GM12878 (cell line): ENCODE results near the gene HOXB2. TPM values are rescaled to one million over a fixed set of nuclear protein-coding genes. Genes with fewer than 3 reads are reported as not detected.

Experiments used
- ATAC-seq: fragments of 200-7000 bp; cut with Tn5 transposase; 3 replicates; pipeline ENCODE4 v1.9.1; 2020; ENCODE audit warnings: mild to moderate bottlenecking, moderate library complexity
- BruUV-seq: library from RNA; stranded (reverse); fragments of 400-500 nt; replicated peaks from 2 replicates; lab custom pipeline; 2021; lab: Mats Ljungman, UMichigan
- CTCF ChIA-PET: fragments of 300-600 bp; sonication (Branson Sonifier 250); formaldehyde crosslinking; extraction: SDS; loops from one replicate; lab custom pipeline; 2021; ENCODE audit warnings: inconsistent platforms; lab: Yijun Ruan, JAX
- POLR2A ChIA-PET: fragments of 350-600 bp; formaldehyde crosslinking; extraction: SDS; loops from one replicate; lab custom pipeline; 2021; ENCODE audit warnings: inconsistent platforms; lab: Charles Lee
- RAD21 ChIA-PET: fragments of 300-600 bp; sonication (Branson Sonifier 250); formaldehyde crosslinking; loops from one replicate; lab custom pipeline; 2023; ENCODE audit warnings: antibody characterized with exemption; ENCODE audit not compliant: unreplicated experiment; lab: Charles Lee
- SMC1A ChIA-PET: fragments of 300-600 bp; sonication (Branson Sonifier 250); formaldehyde crosslinking; loops from one replicate; lab custom pipeline; 2023; ENCODE audit not compliant: unreplicated experiment, uncharacterized antibody; lab: Charles Lee
- DNase-seq: peaks from one replicate; pipeline ENCODE4 v3.0.0-alpha.2; 2011; ENCODE audit warnings: low read depth, low spot score
- FAIRE-seq: peaks from 3 replicates; lab custom pipeline; 2011; peaks lifted over from hg19 to GRCh38; lab: Jason Lieb, UNC
- H2AFZ ChIP-seq: 2 replicates; pipeline ENCODE4 v1.6.0; 2011; ENCODE audit warnings: low read depth, low read length, control low read depth; ENCODE audit not compliant: control insufficient read depth
- H3K27ac ChIP-seq: 2 replicates; pipeline ENCODE4 v1.5.1; 2011; ENCODE audit warnings: control low read depth; ENCODE audit not compliant: control insufficient read depth, insufficient read depth
- H3K27me3 ChIP-seq, 2 experiments: replicated peaks in 1 of 2; 2 replicates each; pipeline versions ENCODE4 v1.6.0 to v1.6.1; 2011; ENCODE audit warnings: low read length in 1 of 2; ENCODE audit not compliant: control insufficient read depth in 2 of 2, insufficient read depth in 2 of 2
- H3K36me3 ChIP-seq, 2 experiments: 2 replicates each; pipeline ENCODE4 v1.5.1; 2011; ENCODE audit warnings: low read length in 1 of 2; ENCODE audit not compliant: control insufficient read depth in 2 of 2, insufficient read depth in 2 of 2
- H3K4me1 ChIP-seq: 2 replicates; pipeline ENCODE4 v1.6.1; 2011; ENCODE audit warnings: mild to moderate bottlenecking, low read length, moderate library complexity, mixed read lengths; ENCODE audit not compliant: control insufficient read depth, insufficient read depth
- H3K4me2 ChIP-seq: 2 replicates; pipeline ENCODE4 v1.6.0; 2011; ENCODE audit warnings: control low read depth; ENCODE audit not compliant: control insufficient read depth, insufficient read depth
- H3K4me3 ChIP-seq: fragments of 200-600 bp; sonication (generic); 2 replicates; pipeline ENCODE4 v1.5.1; 2016
- H3K79me2 ChIP-seq: 2 replicates; pipeline ENCODE4 v1.6.0; 2011; ENCODE audit warnings: low read length; ENCODE audit not compliant: control insufficient read depth, insufficient read depth
- H3K9ac ChIP-seq: 2 replicates; pipeline ENCODE4 v1.8.0; 2011; ENCODE audit warnings: low read length, control low read depth, mixed read lengths; ENCODE audit not compliant: control insufficient read depth, insufficient read depth
- H3K9me3 ChIP-seq: replicated peaks from 3 replicates; pipeline ENCODE4 v1.5.1; 2011; ENCODE audit warnings: mild to moderate bottlenecking, low read length; ENCODE audit not compliant: control insufficient read depth, insufficient read depth
- H4K20me1 ChIP-seq: 2 replicates; pipeline ENCODE4 v1.6.0; 2011; ENCODE audit not compliant: control insufficient read depth, insufficient read depth
- BCLAF1 ChIP-seq: fragments of 450-650 bp; IDR thresholded peaks from 2 replicates; pipeline ENCODE4 v1.6.1; 2017; ENCODE audit warnings: antibody characterized with exemption, mild to moderate bottlenecking, moderate library complexity
- HCFC1 ChIP-seq: fragments of 150-350 bp; IDR thresholded peaks from 2 replicates; pipeline ENCODE4 v1.6.1; 2014; ENCODE audit warnings: low read length
- MEF2A ChIP-seq: IDR thresholded peaks from 2 replicates; pipeline ENCODE4 v1.6.1; 2011; ENCODE audit warnings: low read depth, mild to moderate bottlenecking, low read length, moderate library complexity; ENCODE audit not compliant: insufficient read depth
- NKRF ChIP-seq: fragments of 450-650 bp; conservative IDR thresholded peaks from 2 replicates; pipeline ENCODE4 v1.6.1; 2017; ENCODE audit warnings: mild to moderate bottlenecking, moderate library complexity
- POLR2A ChIP-seq: IDR thresholded peaks from 2 replicates; pipeline ENCODE4 v1.6.1; 2011; ENCODE audit warnings: low read depth, mild to moderate bottlenecking, low read length
- RUNX3 ChIP-seq: IDR thresholded peaks from 2 replicates; pipeline ENCODE4 v1.6.1; 2012; ENCODE audit warnings: low read length, inconsistent platforms
- TAF1 ChIP-seq: IDR thresholded peaks from 2 replicates; pipeline ENCODE4 v1.6.1; 2011; ENCODE audit warnings: mild to moderate bottlenecking, low read depth, low read length, borderline replicate concordance
- ZNF207 ChIP-seq: fragments of 450-650 bp; IDR thresholded peaks from 2 replicates; pipeline ENCODE4 v1.6.1; 2014; ENCODE audit warnings: antibody characterized with exemption, mild to moderate bottlenecking, borderline replicate concordance
- WGBS: methylation state at CpG from one replicate; pipeline ENCODE4 v1.1.6; 2016; ENCODE audit warnings: low lambda C conversion rate; ENCODE audit not compliant: insufficient replicate concordance, insufficient coverage; ENCODE audit errors: missing lambda C conversion rate; 5-methylcytosine and 5-hydroxymethylcytosine counted together
- in situ Hi-C: fragments of 300-500 bp; cut with MboI; formaldehyde crosslinking; loops from 9 replicates; pipeline ENCODE4 v1.14.3; 2018; ENCODE audit warnings: mixed read lengths
- intact Hi-C: fragments of 100-400 bp; cut with micrococcal nuclease; formaldehyde crosslinking; loops from one replicate; pipeline ENCODE4 v1.14.2; 2022; ENCODE audit not compliant: unreplicated experiment
- polyA plus RNA-seq, 11 experiments: library from polyadenylated mRNA; depleted of rRNA in 4 of 11; unstranded in 6 of 11; stranded (reverse) in 5 of 11; fragments of >200 nt; fragmentation: Nextera tagmentation in 4 of 11; fragmentation: Illumina TruSeq in 1 of 11; extraction: Ambion mirVana in 4 of 11; extraction: Trizol in 1 of 11; gene quantifications; 1 replicate in 1 of 11; 2 replicates in 10 of 11; pipeline versions ENCODE4 v1.2.1 to v1.2.3, GENCODE V29; 2011 to 2016; ENCODE audit warnings: inconsistent platforms in 2 of 11, missing spikeins in 2 of 11, low read depth in 1 of 11
- total RNA-seq, 4 experiments: library from RNA; depleted of rRNA in 3 of 4; stranded (reverse); fragments of >200 nt in 3 of 4; fragmentation: Illumina TruSeq in 1 of 4; extraction: Trizol in 1 of 4; gene quantifications; 2 replicates each; pipeline versions ENCODE4 v1.2.1 to v1.2.3, GENCODE V29; 2013 to 2021

Gene HOXB2
- total and polyA plus RNA-seq, 10 of the 15 experiments (the other 5 are each of a cell fraction or from before 2014, with no cell fraction given), result 0.16 to 8.8 (median 2.3) TPM

DNA sequence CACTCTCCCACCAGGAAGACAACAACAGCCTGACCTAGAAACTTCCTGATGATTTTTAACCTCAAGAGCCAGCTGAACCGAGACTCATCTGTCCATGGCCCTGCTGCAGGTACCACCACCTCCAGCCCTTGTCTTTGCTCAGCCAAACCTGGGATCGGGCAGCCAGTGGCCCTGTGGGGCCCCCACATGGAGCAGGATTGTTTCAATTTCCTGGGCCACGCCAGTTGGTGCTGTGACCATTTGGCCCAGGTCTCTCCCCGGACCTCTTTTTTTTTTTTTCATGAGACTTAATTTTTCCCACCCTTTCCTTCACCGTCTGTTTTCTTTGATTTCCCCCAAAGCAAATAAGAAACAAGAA lies 8.3 kb upstream of the HOXB2 start:
- FAIRE-seq (no peak), DNase-seq (no peak), ATAC-seq (no peak)
- no peaks in the 10 kb centered on the region for H3K4me1 ChIP-seq
- POLR2A ChIA-PET, result no interaction called here
- H3K27ac ChIP-seq, result no peak overlapping the region
- no TSS peak for BruUV-seq
- TF ChIP-seq NKRF (no peak), BCLAF1 (no peak), RUNX3 (no peak), POLR2A (no peak), TAF1 (no peak), MEF2A (no peak), ZNF207 (no peak), HCFC1 (no peak)
- CTCF ChIA-PET, result interaction anchor here (0.6 kb wide), 1 partner anchor 191 kb away, joined by 3 read pairs; no protein-coding TSS in a partner anchor
- WGBS, result 40% methylated on average over 4 of the region's 5 CpGs
- H4K20me1 ChIP-seq, result no peaks in the 10 kb centered on the region
- H3K27me3 ChIP-seq, result no peaks in the 10 kb centered on the region
- H3K4me3 ChIP-seq, result no peak overlapping the region
- intact Hi-C loops, result no loop called here
- H3K9ac ChIP-seq, result no peak overlapping the region
- in situ Hi-C loops, result no loop called here
- H2AFZ ChIP-seq, result no peak overlapping the region
- H3K79me2 ChIP-seq, result no peaks in the 10 kb centered on the region
- H3K9me3 ChIP-seq, result no peaks in the 10 kb centered on the region
- H3K4me2 ChIP-seq, result no peak overlapping the region
- H3K36me3 ChIP-seq, result peaks cover 0 to 6% of the 10 kb centered on the region in 2 experiments; a peak in 2 of 4 replicates
- RAD21 ChIA-PET, result no interaction called here
- SMC1A ChIA-PET, result interaction anchor here (0.6 to 0.9 kb wide), 2 partner anchors 9 to 40 kb away, joined by 3 to 4 read pairs; no protein-coding TSS in a partner anchor
